NCI-H82 treated with DMSO at 0.1 percent for 48 hours (cell line): ENCODE measurements around the gene HTT.

Source experiments
- DNase-seq: peaks from one replicate; lab custom pipeline; 2025; ENCODE audit not compliant: unreplicated experiment; lab: John Stamatoyannopoulos, UW

HTT gene

DNA sequence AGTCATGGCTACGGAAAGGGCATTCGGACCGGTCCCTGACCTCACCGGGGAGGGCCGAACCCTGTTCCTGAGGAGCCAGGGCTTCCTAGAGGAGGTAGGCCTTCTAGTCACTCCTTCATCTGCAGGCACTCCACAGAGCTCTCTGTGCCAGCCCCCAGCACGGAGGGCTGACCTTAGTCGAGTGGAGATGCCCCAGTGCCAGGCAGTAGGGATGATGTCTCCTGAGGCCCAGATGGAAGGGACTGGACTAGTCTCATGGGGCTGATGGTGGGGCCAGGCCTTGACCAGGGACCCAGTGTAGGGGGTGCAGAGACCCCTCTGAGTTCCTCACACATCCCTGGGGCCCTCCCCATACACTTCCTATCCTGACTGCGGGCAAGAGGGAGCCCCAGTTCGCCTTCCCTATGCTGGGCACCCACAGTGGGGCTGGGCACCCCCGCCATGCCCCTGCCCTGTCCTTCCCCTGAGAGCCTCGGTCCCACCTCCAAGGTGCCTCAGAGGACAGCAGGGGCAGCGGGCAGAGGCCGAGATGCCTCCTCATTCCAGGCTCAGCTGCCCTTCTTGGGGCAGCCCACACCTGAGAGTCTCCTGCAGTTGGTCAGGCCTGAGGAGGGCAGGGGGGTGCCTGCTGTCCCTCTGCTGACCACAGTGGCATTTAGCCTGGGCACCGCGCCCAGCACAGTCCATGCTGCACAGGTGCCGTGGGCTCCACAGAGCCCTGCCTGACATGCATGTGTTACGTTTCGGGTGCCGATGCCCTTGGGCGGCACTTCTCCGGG, 173.1 kb downstream of the HTT start:
- no peak for DNase-seq

DNA sequence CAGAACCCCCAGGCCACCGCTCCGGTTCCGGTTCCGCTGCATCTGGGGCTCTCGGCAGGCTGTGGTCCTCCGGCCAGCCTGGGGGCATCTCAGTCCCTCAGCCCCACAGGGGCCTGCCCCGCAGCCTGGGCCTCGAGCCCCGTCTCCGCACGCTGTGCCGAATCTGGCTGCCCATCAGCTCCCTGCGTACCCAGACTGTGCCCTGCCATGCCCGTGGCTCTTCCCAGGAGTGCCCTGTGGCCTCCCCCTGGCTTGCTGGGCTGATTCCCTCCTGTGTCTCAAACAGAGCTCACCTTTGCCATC, 173.6 kb downstream of the HTT start:
- no peak for DNase-seq

DNA sequence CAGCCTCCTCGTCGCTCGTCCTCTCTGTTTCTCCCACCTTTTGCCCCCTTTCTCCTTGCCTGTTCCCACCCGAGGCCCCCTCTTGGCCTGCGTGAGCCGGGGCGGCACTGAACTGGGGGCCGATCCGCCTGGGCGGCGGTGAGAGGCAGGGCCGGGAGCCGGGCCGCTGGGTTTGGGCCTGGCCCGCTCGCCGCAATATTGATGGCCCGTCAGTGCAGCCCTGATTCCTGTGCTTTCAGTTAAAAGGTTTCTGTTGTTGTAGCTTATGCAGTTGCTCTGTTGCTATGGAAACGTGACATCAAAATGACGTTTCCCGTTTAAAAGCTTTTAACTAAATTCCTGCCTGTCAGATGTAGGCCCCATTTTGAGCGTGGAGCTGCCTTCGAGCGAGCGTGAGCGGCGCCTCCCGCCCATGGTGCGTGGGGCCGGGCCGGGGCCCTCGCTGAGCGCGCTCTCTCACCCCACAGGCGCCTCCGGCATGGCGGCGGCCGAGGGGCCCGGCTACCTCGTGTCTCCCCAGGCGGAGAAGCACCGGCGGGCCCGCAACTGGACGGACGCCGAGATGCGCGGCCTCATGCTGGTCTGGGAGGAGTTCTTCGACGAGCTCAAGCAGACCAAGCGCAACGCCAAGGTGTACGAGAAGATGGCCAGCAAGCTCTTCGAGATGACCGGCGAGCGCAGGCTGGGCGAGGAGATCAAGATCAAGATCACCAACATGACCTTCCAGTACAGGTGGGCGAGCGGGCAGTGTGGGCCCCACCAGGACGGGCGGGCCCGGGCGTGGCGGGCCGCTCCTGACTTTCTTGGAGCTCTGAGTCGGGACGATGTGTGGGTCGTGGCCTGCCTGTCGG, 174.6 kb downstream of the HTT start, which contains the start of gene MSANTD1:
TSS of gene MSANTD1 (plus strand) at position 349 of the 851 bp plus-strand sequence. CDS start at position 413, 64 bp downstream.
- no peak for DNase-seq

DNA sequence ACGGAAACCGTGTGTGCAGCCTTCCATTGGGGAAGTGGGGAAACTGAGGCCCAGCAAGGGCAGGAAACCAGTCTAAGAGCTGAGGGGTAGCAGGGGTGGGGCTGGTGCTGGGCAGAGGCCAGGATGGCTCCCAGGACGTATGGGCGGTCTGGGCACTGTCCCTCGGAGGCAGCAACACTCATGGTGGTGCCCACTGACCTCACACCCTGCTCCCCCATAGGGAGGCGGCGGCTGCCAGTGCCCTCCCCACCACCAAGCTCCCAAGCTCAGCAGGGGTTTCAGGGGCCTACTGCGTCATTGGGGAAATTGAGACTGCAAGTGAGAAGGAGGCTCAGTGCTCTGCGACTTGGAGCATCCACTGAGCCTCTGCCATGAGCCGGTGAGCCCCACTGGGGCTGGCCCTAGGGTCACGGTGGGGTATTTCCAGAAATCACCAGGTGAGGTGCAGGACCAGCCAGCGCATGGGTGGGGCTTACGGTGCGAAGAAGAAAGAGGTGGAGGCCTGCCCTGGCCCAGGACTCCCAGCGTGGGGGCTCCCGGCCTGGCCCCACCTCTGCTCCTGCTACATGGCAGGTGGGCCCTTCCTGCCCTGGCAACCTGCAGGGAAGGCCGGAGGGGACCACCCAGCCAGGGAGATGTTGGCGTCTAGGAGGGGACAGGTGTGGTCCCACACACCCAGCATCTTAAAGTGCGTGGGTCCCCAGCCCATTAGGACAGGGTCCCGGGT, 175.4 kb downstream of the HTT start:
- no peak for DNase-seq

- DNase-seq = no peak
These were observed 176.0 kb downstream of the HTT start for GRCh38 chr4:3250438-3250955.

DNA sequence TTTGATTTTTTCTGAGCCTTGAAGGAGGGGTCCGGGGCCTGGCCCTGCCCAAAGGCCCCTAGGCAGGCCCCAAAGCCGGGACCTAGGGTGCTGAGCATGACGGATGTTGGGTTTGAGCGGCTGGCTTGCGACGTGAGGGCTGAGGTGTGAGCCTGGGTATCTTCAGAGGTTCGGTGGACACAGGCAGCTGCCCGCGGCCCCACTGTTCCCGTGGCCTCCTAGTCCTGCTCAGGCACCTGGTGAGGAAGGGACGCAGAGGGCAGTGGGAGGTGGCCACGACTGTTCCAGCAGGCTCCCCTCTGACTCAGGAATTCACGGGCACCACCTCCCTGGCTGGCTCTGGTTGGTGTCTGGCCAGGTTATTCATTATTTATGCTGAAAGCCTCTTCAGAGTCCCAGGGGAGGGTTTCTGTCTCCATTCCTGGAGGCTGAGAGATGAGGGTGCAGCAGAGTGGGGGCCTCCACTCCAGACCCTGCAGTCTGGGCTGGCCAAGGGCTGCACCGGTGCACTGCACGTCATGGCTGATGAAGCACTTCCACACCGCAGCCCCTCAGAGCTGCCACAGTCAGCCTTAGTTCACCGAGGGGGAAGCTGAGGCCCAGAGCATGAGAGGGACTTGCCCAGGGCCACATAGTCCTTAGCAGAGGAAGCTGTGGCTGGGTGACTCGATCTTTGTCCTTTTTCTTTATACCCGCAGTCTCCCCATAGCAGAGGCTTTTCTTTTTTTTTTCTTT, 176.6 kb downstream of the HTT start:
- DNase-seq = no peak

- DNase-seq = no peak
These were observed 177.4 kb downstream of the HTT start for GRCh38 chr4:3251691-3252479.

- DNase-seq = no peak
These were observed 178.0 kb downstream of the HTT start for GRCh38 chr4:3252480-3252828.

DNA sequence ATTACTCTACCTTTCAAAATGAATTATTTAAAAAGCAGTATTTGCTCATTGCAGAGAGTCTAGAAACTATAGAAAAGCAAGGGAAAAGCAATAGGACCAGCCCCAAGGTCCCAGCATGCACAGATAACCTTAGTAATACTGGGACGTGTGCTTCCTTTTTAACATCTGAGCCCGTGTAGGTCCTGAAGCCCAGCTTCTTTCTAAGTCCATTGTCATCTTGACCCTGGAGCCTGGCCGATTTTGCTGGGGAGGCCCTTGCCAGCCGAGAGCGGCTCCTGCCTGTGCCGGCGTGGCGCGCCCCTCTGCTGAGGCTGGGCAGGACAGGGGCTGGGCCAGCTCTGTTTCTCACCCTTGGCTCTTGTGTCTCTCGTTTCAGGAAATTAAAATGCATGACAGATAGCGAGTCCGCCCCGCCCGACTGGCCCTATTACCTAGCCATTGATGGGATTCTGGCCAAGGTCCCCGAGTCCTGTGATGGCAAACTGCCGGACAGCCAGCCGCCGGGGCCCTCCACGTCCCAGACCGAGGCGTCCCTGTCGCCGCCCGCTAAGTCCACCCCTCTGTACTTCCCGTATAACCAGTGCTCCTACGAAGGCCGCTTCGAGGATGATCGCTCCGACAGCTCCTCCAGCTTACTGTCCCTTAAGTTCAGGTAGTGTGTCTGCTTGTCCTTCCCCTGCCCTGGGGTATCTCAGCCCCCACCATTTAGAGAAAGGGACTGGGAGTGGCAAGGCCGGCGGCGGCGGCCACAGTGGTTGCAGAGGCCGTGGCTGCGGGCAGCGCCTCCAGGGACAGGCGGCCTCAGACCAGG, 178.6 kb downstream of the HTT start:
- DNase-seq = no peak

DNA sequence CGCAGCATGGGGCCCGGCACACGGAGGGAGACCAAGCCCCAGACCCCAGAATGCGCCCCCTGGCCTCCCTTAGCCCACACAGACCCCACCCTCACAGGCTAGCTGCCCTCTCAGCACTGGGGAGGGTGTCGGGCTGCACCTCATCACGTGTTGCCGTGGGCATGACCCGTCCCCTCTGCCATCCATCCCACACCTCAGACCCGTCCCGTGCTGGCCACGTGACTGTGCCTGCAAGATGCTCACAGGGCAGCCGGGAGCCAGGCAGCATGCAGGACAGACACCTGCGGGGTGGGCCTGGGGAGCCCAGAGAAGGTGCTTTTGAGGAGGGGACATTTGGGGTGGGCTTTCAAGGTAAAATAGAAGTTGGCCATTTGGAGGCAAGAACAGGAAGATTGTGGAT, 179.3 kb downstream of the HTT start:
- DNase-seq = no peak

DNA sequence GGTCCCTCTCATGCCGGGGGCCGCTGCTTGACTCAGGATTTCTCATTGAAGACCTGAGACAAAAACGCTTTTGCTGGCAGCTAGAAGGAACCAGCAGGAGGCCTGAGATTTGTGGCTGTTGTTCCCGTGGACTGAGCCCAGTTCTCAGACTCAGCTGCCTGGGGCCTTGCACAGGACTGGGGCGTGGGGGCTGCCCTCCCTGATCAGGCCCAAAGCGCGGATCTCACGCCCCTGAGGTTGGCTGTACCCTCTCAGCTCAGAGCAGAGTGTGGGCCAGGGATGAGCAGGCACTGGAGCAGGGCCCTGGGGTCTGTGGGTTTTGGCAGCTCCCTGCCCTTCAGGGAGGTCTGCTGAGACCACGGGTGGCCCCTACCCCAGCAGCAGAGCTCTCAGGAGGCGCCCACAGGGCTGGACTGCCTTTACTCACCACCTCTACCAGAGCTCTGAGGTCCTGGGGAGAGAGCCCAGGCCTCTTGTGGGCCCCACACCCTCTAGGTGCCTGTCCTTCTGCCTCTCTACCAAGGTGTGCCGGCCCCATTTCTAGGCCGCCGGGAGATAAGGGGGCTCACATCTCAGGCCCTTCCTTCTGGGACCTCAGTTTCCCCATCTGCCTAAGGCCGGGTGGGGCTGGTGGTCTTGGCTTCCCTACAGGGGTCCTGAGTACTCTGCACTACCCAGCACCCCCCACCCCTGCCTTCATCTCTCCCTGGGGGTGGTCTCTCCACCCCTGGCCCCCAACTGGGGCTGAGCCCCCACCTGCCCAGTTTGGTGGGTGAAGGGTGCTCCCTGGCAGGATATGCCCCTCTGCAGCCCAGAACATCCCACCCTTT, 180.0 kb downstream of the HTT start:
- DNase-seq = no peak

GRCh38 chr4:3255611-3256186, 181.2 kb downstream of the HTT start:
- no peak for DNase-seq

- DNase-seq = no peak
These were observed 182.0 kb downstream of the HTT start for GRCh38 chr4:3256230-3257102.

DNA sequence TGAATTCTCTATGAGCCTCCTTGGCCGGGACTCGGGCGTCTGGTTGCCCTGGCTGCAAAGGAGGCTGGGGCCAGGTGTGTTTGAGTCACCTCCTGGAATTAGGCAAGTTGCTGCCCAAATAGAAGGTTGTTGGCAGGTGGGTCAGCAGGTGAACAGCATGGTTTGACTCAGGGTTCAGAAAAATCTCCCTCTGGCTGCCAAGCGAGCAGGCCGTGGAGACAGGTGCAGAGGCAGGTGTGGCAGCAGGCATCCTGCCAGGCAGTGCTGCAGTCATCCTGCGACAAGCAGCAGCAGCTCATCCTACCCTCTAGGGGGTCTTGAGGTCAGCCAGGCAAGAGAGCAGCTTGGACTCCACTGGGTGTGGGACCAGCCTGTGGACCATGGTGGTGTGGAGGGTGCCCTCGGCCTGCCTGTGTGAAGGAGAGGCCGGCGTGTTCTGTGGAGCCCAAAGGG, 182.6 kb downstream of the HTT start:
- no peak for DNase-seq

DNA sequence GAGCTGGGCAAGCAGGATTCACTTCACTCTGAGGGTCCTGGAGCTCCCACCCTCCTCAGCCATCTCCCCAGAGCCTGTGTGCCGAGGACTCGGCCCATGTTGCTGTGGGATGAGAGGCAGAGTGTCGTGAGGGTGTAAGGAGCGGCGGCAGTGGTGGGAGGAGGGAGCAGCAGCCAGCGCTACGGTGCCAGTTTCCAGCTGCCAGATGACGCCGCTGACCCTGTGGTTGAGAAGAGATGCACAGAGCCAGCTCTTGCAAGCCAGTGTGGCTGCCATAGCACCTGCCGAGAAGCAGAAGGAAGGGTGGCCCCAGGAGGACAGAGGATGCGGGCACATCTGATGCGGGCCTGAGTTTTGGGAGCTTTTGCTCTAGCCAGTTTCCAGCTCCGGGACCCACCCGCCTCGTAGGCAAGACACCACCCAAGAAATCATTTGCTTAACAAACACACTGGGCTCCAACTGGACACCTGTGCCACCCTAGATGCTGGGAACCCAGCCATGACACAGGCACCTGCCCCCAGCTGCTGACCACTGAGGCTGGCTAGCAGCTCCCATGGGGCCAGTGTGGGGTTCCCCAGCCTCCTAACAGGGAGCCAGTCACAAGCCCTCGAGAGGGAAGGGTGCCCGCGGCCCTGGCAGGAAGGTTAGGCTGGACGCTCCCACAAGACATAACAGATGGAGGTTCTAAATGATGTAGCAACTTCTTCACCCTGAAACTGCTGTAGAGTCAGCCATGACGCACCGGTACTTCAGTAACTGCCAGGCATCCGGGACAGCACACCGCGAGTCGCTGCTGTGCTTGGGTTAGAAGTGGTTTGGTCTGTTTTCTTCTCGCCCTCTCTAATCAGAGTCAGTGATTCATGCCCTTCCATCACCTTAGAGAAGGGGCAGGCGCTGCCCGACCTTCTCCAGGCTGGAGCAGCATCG, 183.3 kb downstream of the HTT start:
- DNase-seq = no peak
